ENCODE measurements around the gene TMEM178B.
"Not testable (repeated sequence)": the region's sequence is repeated elsewhere in the genome, so short reads cannot be mapped to it uniquely, and the experiment has no call there.

TMEM178B gene

DNA sequence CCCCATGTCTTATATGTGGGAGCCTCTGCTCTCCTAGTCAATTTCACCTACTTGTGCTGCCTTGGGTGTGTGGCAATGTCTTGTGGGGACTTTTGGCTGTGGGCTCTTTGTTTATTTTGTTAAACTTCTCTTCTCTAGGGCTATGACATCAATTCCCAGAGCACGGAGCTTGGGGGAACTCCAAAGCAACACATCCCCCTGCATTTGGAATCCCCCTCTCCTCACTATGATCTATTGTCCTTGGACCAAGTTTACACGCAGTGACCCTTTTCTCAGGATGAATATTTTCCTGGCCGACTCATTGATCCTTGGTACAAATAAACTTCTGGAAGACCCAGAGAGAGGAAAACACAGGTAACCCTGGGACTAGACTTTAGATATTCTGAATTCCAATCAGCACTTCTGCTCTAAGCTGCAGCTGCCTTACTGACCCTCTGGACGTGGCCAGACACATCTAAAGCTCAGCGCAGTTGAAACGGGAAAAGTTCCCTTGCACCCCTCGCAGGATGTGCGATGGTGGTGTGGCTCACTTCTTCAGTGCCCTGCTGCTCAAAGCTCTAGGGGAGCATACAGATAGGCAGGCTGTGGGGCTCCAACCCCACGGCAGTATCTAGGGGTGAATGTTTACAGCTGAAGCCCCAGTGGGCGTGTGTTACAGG lies 110.8 kb downstream of the TMEM178B start:
- DNase-seq (ENCODE audit: low read depth), result no peak

DNA sequence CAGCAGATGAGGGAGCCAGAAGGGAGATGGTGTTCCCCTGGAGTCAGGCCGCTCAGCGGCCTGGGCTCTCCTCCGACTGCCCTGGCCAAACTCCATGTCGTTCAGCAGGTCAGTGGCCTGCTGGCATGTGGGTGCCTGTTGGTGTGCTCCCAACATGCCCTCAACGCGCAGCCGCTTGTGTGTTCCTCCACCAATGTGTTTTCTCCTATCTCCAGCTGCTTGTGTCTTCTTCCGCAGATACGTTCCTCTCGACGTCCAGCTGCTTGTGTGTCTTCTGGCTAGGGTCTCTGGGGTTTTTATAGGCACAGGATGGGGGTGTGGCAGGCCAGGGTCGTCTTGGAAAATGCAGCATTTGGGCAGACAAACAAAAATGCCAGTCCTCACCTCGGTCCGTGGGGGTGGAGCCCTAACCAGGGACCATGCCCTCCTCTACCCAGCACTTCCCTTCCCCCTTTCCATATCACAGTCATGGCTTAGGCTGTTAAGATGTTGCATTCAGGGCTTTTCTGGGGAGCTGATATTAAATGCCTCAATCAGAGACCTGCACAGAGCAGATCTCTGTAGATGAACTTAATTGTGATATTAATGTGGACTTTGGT lies 111.6 kb downstream of the TMEM178B start:
- no peak for DNase-seq (ENCODE audit: low read depth)

DNA sequence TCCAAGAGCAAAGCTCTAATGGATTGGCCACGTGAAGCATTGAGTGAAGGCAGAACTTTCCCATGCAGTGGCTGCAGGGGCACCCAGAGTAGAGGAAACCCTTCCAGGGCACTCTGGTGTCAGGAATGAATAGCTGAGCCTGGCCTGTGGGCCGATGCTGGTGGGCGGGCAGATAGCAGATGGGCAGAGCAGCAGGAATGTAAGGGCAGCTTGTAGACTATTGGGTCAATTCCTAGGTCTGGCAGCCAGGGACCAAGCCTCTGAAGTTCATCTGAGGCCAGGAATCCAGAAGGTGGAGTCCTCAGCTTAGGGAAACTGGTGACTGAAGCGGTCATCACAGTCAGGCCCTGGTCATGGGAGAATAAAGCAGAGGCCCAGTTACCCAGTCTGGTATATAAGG lies 115.4 kb downstream of the TMEM178B start:
- peak; percentile 8 for DNase-seq (ENCODE audit: low read depth)

DNA sequence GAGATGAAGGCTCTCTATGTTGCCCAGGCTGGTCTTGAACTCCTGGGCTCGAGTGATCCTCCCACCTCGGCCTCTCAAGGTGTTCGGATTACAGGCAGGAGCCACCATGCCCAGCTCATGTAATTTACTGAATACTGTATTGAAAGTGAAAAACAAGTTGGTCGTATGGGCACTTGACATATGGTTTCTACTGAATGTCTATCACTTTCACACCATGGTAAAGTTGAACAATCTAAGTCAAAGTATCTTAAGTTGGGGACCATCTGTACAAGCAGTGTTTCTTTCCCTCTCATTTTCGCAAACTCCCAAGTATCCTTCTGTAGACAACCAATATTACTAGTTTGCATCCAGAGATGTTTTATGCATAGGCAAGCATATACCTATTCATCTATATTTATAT lies 116.6 kb downstream of the TMEM178B start:
- DNase-seq (ENCODE audit: low read depth), result no peak

DNA sequence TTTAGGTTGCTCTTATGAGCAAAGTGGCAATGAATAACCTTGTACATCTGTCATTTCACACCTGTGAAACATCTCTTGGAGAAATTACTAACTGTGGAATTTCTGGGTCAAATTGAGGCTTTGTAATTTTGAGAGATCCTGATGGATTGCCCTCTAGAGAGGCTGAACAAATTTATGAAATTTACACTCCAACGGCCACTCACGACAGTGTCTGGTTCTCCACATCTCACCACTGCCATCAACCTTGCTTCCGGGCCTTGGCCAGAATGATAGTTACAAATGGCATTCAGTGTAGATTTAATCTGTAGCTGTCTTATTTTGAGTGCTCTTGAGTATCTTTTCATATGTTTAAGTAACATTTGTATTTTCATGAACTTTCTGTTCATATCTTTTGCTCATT lies 117.4 kb downstream of the TMEM178B start:
- DNase-seq (ENCODE audit: low read depth), result no peak

DNA sequence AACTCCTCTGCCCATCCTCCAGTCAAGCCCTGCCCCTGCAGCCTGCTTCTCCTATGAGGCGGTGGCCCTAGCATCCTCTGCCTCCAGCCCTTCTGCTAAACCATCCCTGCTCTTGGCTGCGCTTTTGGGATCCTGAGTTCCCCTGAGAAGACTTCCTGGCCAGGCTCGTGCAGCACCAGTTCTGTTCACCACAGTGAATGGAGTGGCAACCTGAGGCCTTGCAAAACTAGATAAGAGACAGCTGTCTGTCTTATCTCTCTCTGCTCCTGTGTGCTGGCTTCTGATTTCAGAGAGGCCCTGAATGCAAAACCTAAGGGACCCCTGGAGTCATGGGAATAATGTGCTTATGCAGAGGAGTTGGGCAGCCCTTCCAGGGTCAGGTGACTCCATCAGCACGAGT lies 119.2 kb downstream of the TMEM178B start:
- DNase-seq (ENCODE audit: low read depth), result no peak

DNA sequence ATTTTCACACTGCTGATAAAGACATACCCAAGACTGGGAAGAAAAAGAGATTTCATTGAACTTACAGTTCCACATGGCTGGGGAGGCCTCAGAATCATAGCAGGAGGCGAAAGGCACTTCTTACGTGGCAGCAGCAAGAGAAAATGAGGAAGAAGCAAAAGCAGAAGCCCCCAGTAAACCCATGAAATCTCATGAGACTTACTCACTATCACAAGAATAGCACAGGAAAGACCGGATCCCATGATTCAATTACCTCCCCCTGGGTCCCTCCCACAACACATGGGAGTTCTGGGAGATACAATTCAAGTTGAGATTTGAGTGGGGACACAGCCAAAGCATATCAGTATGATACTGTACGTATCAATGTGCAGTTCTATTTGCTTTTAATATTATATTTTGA lies 121.9 kb downstream of the TMEM178B start:
- DNase-seq (ENCODE audit: low read depth), result not testable (repeated sequence)

DNA sequence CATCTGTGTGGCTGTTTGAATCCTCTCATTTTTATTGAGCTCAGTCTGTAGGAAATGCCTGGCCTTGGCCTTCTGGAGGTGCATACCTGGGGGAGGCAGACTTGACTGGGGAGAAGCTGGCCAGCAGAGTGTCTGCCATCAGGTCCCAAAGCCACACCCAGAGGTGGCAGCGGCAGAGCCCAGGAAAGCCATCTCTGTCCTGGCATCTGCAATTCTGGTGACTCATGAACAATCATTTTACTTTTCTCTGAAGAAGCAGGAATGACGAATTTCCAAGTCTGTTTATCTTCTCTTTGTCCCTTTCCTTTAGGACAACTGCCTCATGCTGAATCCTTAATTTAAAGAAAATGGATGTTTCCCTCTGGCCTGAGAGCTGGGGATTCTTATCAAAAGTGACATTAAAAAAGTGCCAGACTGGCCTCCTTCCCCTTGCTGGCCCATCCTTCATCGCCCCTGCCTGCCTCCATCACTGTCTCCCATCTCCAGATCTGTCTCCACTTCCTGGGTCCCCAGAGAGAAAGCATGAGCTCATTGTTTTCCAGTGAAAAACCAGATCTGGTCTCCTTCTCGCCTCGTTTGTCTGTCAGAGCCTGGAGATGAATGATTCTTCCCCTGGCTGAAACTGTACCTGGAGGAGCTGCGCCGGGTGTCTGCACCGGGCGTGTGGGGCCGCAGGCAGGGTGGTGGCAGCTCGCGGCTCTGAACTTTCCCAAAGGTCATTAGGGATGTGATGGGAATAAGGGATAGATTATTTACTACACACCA lies 124.5 kb downstream of the TMEM178B start:
- no peak for DNase-seq (ENCODE audit: low read depth)

DNA sequence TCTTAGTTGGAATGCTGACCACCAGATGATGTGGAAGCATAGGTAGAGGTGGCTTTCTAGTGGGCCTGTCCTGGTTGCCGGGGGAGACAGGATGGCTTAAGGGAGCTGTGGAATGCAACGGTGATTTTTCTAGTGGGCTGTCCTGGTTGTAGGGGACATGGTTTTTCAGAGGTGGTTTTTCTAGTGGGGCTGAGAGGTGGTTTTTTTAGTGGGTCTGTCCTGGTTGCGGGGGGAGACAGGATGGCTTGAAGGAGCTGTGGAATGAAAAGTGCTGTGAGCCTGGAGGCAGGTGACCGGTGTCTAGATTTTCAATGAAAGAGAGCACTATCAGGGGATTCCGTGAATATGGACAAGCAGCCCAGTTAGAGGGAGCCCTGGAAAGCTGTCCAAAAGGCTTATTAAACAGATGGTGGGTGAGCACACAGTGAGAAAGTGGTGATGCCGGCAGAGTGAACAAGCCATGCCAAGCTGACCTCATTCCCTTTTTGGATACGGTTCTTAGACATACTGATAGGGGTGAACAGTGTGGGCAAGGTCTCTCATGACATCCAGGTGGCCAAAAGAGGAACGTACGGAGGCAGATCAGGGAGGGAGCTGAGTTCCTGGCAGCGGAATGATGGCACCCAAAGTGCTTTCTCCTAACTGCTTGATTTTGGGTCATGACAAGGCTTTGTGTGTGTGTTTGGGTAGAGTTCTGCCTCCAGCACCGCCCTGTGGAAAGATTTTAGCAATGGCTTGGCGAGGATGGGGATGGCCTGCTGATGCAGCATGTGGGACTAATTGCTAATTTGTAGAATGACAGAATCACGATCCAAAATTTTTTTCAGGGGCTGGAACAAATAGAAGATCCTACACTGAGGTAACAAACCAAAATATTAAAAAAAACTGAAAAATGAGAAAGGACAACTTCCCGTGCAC lies 126.6 kb downstream of the TMEM178B start:
- DNase-seq (ENCODE audit: low read depth), result no peak

DNA sequence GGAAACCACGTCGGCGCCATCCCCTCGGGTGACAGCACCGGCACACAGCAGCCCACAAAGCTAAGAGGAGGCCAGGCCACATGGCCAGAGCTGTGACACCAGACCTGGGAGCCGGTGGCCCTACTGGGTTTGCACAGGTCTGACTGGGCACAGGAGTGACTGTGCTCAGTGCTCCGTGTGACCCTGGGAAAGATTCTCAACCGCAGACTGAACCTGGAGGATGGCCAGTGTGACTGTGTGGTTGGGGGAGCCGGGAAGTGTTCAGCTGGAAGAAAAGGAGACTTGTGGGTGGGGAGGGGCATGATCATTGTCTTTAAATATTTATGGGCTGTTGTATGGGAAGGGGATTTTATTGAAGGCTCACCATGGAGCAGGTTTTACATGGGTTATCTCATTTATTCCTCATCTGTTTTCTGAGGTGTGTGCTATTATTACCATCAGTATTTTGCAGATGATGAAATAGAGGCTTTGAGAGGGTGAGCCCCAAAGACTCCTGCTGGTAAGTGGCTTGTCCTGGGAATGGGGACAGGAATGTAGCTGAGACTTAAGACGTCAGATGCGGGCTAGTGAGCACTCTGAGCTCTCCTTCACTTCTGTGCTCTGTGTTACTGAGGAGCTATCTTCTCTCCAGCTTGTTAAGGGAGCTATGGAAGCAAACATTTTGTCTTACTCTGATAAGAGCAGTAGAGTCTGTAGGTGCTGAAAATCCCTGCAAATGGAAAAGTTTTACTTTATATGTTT lies 127.5 kb downstream of the TMEM178B start:
- DNase-seq (ENCODE audit: low read depth), result no peak

DNA sequence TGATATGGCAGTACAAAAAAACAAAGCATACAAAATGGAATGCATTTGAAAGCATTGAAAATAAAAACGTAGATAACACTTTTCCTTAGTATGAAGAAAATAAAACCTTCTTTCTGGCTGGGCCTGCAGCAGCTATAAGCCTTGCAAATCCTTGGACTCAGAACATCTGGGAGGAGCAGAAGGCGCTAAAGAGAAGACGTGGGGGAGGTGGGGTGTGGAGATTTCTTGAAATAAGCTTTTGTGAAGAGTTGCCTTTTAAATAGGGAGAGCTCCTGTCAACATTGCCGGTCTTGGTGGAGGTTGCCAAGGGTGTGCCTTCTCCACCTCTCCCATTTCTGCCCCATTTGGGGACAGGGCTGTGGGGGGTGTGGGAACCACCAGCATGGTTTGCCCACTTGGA lies 128.7 kb downstream of the TMEM178B start:
- DNase-seq (ENCODE audit: low read depth), result no peak

DNA sequence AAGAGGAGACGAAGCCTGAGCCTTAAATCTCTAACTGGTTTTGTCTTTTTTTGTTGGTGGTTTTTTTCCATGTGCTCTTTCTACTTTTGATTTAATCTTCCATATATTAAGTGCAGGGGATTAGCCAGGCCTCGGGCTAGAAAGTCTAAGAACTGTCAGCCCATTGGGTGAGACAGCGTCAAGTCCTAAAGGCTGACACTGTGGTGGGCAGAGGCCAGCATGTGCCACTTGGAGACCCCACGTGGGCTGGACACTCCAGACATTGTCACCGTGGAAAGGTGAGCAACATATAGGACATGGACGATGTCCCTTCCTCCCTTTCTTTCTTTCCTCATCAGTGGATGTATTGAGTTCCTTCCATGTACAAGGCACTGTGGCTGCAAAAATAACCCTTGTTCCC lies 129.3 kb downstream of the TMEM178B start:
- DNase-seq (ENCODE audit: low read depth), result no peak

DNA sequence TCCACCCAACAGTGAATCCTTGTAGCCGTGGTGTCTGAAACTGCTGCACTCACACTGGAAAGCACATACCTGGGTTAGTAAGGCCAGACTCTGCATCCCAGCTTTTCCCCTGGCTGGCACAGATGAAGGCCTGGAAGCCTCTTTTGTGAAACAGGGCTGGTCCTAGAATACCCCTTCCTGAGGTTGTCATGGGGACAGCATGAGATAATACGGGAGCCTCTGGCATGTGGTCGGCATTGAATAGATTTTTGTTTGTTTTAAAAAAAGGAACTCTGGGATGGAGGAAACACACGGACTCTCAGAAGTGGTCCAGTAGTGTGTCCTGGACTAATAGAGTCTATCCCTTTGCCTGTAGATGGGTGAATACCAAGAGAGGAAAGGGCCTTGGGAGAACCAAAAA lies 129.7 kb downstream of the TMEM178B start:
- DNase-seq (ENCODE audit: low read depth), result no peak

DNA sequence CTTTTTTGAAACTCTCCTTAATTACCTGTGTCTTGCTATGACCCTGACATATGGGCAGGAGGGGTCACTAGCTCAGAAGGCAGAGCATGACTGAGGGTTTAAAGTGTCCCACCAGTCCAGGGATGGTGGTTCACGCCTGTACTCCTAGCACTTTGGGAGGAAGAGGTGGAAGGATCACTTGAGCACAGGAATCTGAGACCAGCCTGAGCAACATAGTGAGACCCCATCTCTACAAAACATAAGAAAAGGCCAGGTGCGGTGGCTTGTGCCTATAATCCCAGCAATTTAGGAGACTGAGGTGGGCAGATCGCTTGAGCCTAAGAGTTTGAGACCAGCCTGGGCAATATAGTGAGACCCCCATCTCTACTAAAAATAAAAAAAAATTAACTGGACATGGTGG lies 133.8 kb downstream of the TMEM178B start:
- no peak for DNase-seq (ENCODE audit: low read depth)

DNA sequence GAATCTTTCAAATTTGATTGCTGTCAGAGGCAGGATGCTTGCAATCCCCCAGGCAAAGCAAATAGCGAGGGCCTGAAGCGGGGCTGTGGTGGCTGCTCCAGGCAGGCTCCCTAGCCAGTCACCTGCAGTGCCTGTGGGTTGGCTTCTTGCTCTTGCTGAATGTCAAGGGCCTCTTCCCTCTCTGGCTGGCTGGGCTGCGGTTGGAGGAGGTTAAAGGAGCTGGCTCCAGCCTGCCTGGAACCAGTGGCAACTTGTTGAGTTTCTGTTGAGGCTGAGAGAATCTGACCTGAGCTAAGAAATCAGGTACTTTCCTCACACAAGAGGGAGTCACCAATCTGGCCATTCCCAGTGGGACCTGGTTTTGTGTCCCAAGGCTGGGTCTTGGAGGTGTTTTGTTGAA lies 134.7 kb downstream of the TMEM178B start:
- DNase-seq (ENCODE audit: low read depth), result no peak

DNA sequence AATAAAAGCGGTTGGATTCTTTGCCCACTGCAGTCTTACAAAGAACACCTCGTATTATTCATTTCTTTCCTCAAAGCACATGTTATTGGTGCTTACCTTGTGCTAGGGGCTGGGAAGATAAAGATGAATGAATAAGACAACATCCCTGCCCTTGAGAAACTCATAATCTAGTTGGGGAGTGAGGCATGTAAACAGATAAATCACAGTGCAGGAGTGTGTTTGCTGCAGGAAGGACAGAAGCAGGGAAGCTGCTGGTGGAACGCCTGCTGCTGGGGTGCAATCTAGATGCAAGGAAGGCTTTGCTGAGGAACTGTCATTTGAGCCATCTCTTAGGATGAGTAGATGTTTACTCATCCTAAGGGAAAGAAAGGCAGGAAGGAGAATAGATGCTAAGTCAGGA lies 135.6 kb downstream of the TMEM178B start:
- DNase-seq (ENCODE audit: low read depth), result no peak

DNA sequence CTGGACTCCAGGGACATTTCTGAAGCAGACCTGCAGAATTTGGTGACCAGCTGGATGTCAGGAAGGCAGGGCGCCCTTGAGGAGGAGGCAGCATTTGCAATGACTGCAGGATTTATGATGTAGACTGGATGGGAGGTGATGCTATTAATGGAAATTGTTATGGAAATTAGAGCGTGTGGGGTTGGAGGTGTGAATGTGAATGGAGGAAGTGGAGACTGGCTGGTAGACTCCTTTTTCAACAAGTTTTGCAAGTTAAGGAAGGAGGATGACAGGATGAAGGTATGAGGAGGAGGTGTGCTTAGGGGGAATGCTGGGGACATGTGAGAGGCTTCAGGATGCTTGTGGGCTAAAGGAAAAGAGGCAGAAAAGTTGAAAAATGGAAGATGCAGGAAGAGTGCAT lies 137.0 kb downstream of the TMEM178B start:
- no peak for DNase-seq (ENCODE audit: low read depth)

DNA sequence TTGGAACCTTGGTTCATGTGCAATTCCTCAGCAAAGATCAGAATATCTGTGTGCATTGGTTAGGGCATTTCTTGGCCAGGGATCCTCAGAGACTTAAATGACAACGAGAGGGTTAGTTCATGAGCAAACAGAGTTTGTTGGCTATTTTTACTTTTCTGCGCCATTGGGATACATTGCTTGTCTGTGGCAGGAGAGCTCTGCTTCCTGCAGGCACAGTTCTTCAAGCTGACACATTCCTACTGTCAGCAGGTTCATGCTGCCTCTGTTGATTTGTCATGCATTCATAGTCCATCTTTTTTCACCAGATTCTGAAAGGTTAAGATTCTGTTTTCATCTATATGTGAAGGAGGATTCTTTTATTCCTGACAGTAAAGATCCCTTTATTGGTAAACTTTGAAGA lies 139.4 kb downstream of the TMEM178B start:
- DNase-seq (ENCODE audit: low read depth), result no peak

DNA sequence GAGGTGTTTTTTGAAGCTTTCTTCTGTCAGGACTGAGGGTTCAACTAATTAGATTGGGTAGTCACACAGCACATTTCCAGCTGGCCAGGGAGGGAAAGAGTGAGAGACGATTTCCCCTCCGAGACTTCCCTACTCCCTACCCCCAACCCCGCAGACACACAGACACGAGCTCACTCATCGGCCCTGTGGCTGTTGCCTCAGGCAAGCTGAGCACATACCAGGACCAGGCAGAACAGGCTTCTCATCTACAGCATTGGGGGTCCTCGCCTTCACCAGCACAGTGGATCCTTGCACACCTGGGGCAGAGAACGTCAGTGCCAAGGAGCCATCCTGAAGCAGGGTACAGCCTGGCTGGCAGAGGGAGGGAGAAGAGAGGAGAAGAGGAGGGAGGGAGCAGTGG lies 144.1 kb downstream of the TMEM178B start:
- DNase-seq (ENCODE audit: low read depth), result no peak

DNA sequence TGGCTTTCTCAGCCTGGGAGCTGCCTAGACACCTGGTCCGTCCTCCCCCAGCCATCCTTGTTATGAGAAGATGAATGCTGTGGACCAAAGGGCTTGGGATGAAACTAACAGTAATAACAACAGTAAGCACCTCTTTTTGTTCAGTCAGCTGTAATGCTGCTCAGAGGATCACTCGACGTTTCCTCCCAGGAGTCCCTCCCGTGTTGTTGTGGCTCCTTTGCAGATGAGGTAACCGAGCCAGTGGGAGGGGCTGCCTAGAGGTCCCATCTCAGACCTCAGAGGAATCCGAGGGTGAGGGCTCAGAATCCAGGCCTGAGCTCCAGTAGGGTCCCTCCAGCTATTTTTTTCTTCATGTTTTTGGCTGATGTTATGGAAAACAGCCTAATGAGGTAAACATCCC lies 145.1 kb downstream of the TMEM178B start:
- no peak for DNase-seq (ENCODE audit: low read depth)

DNA sequence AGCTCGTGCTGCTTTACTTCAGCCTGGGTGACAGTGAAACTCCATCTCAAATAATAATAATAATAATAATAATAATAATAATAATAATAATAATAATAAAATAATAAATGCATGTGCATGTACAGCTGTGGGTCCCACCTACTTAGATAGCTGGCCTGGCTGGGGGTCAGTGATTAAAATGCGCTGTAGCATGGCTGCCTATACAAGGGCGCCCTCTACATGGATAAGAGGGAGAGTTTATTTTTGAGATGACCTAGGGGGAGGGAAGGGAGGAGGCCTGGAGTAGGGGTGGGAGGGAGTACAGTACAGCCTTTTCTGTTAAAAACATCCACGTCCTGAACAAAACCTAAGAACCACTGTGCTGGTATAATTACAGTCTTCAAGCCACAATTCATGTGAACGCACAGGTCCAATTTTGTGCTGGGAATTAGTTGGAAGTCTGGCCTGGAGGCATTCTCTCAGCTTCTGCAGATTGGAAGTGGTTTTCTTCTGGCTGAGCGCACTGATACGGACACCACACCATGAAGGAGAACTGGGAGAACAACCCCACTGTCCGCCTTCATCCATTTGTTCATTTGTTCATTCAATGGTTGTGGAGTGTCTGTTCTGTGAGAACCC lies 146.5 kb downstream of the TMEM178B start:
- DNase-seq (ENCODE audit: low read depth), result no peak

Data from EH (cell line).